Progenitor cell of endocrine pancreas (in vitro differentiated cells): ENCODE measurements around the gene FLOT1. TPM values are rescaled to one million over a fixed set of nuclear protein-coding genes. Genes with fewer than 3 reads are reported as not detected.

ENCODE experiments used
- DNase-seq: peaks from one replicate; pipeline ENCODE4 v3.0.0; 2021; ENCODE audit warnings: low spot score; ENCODE audit not compliant: unreplicated experiment
- H3K27ac Mint-ChIP-seq: 2 replicates; pipeline ENCODE4 v1.8.0; 2021; ENCODE audit warnings: mild to moderate bottlenecking, moderate library complexity, mixed read lengths
- H3K27me3 Mint-ChIP-seq: 2 replicates; pipeline ENCODE4 v1.8.0; 2021; ENCODE audit warnings: mixed read lengths
- H3K36me3 Mint-ChIP-seq: 2 replicates; pipeline ENCODE4 v1.8.0; 2022; ENCODE audit warnings: mixed read lengths; ENCODE audit not compliant: insufficient read depth
- H3K4me1 Mint-ChIP-seq: 2 replicates; pipeline ENCODE4 v1.8.0; 2021; ENCODE audit warnings: low read depth, mixed read lengths
- H3K4me3 Mint-ChIP-seq: 2 replicates; pipeline ENCODE4 v1.8.0; 2021; ENCODE audit warnings: low read depth, mild to moderate bottlenecking, moderate library complexity, mixed read lengths
- H3K9me3 Mint-ChIP-seq: 2 replicates; pipeline ENCODE4 v1.8.0; 2021; ENCODE audit warnings: low read depth, mixed read lengths
- CTCF ChIP-seq: fragments of 200-600 bp; sonication (generic); IDR thresholded peaks from one replicate; pipeline ENCODE4 v1.5.0; 2021; ENCODE audit warnings: antibody characterized with exemption, mild to moderate bottlenecking; ENCODE audit not compliant: unreplicated experiment
- total RNA-seq: library from RNA; stranded (reverse); gene quantifications from 2 replicates; pipeline ENCODE4 v1.2.1, GENCODE V29; 2021

Gene FLOT1
- total RNA-seq, 1 donor from 2014 or later = 115 TPM

GRCh38 chr6:30709101-30709868 is 33.2 kb downstream of the FLOT1 start:
- H3K27ac Mint-ChIP-seq = no peak overlapping the region
- TF ChIP-seq CTCF = no peak
- peaks cover 41% of the 10 kb centered on the region for H3K36me3 Mint-ChIP-seq
- H3K27me3 Mint-ChIP-seq = no peaks in the 10 kb centered on the region
- no peak overlapping the region for H3K4me3 Mint-ChIP-seq
- no peaks in the 10 kb centered on the region for H3K4me1 Mint-ChIP-seq
- no peak for DNase-seq
- H3K9me3 Mint-ChIP-seq = no peaks in the 10 kb centered on the region

DNA sequence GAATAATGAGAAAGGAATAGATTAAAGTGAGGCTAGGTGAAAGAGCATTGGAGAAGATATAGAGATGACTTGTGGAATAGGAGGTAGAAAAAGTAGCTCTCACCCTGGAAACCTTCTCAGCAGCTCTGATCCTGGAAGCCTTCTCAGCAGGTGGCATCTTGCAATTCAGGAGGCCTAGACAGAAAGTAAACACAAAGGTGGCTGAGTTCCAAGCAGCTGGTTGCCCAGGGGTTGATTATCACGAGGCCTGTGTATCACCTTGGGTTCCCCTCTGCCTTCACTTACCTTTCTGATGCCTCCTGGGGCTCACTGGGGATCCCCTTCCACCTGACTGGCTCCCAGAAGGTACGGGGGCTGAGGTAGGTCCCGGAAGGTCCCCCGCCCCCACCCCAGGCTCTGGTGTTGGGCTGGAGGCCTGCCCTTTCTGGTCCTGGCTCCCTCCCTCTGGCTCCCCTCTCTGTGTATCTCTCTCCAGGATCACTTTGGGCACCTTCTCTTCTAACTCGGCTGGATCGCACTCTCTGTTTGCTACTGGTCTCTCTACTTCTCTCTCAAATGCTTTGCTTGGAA is 35.1 kb downstream of the FLOT1 start:
- Mint-ChIP-seq H3K9me3 (no peaks in the 10 kb centered on the region), H3K4me3 (no peak overlapping the region), H3K36me3 (peaks cover 37% of the 10 kb centered on the region), H3K4me1 (no peaks in the 10 kb centered on the region), H3K27ac (no peak overlapping the region), H3K27me3 (no peaks in the 10 kb centered on the region)
- DNase-seq = no peak
- TF ChIP-seq CTCF = no peak

DNA sequence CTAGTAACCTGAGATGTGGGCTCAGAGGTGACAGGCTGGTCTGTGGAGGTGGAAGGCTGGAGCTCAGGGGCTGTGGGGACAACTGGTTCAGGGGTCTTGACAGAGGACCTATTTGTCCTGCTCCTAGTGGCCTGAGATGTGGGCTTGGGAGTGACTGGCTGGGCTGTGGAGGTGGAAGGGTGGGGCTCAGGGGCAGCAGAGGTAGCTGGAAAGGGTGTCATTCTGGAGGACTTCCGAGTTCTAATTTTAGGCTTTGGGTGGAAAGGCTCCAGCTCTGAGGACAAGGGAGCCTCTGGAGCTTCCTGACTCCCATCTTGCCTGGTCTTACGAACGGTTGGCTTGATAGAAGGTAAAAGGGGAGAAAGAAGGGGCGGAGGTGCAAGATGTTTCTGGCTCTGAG is 36.9 kb downstream of the FLOT1 start:
- H3K36me3 Mint-ChIP-seq = peaks cover 30% of the 10 kb centered on the region
- no peaks in the 10 kb centered on the region for H3K27me3 Mint-ChIP-seq
- H3K4me1 Mint-ChIP-seq = no peaks in the 10 kb centered on the region
- no peak overlapping the region for H3K27ac Mint-ChIP-seq
- no peaks in the 10 kb centered on the region for H3K9me3 Mint-ChIP-seq
- DNase-seq = no peak
- no peak overlapping the region for H3K4me3 Mint-ChIP-seq
- no peak for TF ChIP-seq CTCF

- Mint-ChIP-seq H3K9me3 (no peaks in the 10 kb centered on the region), H3K4me1 (no peaks in the 10 kb centered on the region), H3K4me3 (no peak overlapping the region), H3K27me3 (no peaks in the 10 kb centered on the region), H3K36me3 (peaks cover 32% of the 10 kb centered on the region), H3K27ac (no peak overlapping the region)
- no peak for TF ChIP-seq CTCF
- DNase-seq = no peak
These were observed 38.7 kb downstream of the FLOT1 start for GRCh38 chr6:30703821-30704220.

DNA sequence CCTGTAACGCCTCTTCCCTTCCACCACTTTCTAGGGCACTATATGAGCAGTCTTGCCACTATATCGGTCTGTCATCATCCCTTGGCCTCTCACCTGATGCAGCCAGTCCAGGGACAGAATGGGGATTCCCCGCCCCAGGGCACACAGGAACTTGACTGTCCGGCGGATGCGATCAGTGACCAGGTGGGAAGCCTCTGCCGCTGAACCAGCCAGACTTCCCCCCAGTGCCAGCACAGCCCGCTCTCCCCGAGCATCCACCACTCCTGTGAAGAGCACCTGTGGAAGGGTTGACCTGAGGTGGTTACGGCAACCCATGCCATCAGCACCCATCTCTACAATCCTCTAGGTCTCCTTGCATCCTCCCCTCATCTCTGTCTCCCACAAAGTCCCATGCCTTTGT is 39.5 kb downstream of the FLOT1 start:
- Mint-ChIP-seq H3K27ac (no peak overlapping the region), H3K36me3 (peaks cover 31% of the 10 kb centered on the region), H3K9me3 (no peaks in the 10 kb centered on the region), H3K4me3 (no peak overlapping the region), H3K27me3 (no peaks in the 10 kb centered on the region), H3K4me1 (no peaks in the 10 kb centered on the region)
- DNase-seq = no peak
- TF ChIP-seq CTCF = no peak
